Vagina (tissue), 2 donors: Measurements from ENCODE around the gene WIPF2.

Experiments
- POLR2A ChIP-seq, 2 donors: fragments of 450-650 bp; IDR thresholded peaks; one replicate each; pipeline ENCODE4 v1.6.1; 2017; ENCODE audit warnings: antibody characterized with exemption in 2 of 2, mild to moderate bottlenecking in 2 of 2, moderate library complexity in 2 of 2
- TF ChIP-seq, protein P1 (sequence below), 3 experiments: fragments of 450-650 bp in 2 of 3; fragments of 200-600 bp in 1 of 3; sonication (generic) in 1 of 3; IDR thresholded peaks; one replicate each; pipeline ENCODE4 v1.5.1; 2017 to 2019; ENCODE audit warnings: antibody characterized with exemption in 3 of 3, mild to moderate bottlenecking in 2 of 3, moderate library complexity in 2 of 3

- TF ChIP-seq, protein P1, sequence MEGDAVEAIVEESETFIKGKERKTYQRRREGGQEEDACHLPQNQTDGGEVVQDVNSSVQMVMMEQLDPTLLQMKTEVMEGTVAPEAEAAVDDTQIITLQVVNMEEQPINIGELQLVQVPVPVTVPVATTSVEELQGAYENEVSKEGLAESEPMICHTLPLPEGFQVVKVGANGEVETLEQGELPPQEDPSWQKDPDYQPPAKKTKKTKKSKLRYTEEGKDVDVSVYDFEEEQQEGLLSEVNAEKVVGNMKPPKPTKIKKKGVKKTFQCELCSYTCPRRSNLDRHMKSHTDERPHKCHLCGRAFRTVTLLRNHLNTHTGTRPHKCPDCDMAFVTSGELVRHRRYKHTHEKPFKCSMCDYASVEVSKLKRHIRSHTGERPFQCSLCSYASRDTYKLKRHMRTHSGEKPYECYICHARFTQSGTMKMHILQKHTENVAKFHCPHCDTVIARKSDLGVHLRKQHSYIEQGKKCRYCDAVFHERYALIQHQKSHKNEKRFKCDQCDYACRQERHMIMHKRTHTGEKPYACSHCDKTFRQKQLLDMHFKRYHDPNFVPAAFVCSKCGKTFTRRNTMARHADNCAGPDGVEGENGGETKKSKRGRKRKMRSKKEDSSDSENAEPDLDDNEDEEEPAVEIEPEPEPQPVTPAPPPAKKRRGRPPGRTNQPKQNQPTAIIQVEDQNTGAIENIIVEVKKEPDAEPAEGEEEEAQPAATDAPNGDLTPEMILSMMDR (IDR thresholded peaks at IDR 0.05): no peak
- TF ChIP-seq POLR2A (IDR thresholded peaks at IDR 0.05): no peak
These were observed 84.8 kb downstream of the WIPF2 start for GRCh38 chr17:40303708-40304551.
